ENCODE data around the gene CDX1. TPM values are rescaled to one million over a fixed set of nuclear protein-coding genes. Genes with fewer than 3 reads are reported as not detected.

The CDX1 gene
- total and polyA plus RNA-seq, 2 of the 8 experiments (the other 6 are each of a cell fraction or from before 2014, with no cell fraction given) = not detected

- ChIA-PET POLR2A (ENCODE audit: partially characterized antibody) (interaction anchor here (1.0 kb wide), 1 partner anchor 14 kb away, joined by 3 read pairs; no protein-coding TSS in a partner anchor), CTCF (ENCODE audit: partially characterized antibody) (interaction anchor here (14.5 to 23.7 kb wide), 2 partner anchors 18 to 21 kb away, joined by 206 to 302 read pairs; no protein-coding TSS in a partner anchor)
- no peak overlapping the region for H3K4ac ChIP-seq (replicated peaks; ENCODE audit: insufficient read length, low read depth, low read length)
- no peaks in the 10 kb centered on the region for H3K36me3 ChIP-seq (ENCODE audit: control insufficient read depth in 2 of 4, insufficient read depth in 4 of 4, low read length in 3 of 4)
- H3K18ac ChIP-seq (ENCODE audit: extremely low read depth, low read length) = no peak overlapping the region
- no peak overlapping the region for H4K5ac ChIP-seq (ENCODE audit: insufficient read length, low read depth, low read length)
- H3K79me2 ChIP-seq (ENCODE audit: control insufficient read depth in 1 of 2, insufficient read depth in 2 of 2, low read length in 2 of 2) = no peaks in the 10 kb centered on the region
- H2BK5ac ChIP-seq (ENCODE audit: low read depth, low read length) = no peak overlapping the region
- H2AK5ac ChIP-seq (ENCODE audit: low read depth, low read length) = no peak overlapping the region
- H3K23me2 ChIP-seq (ENCODE audit: low read depth, low read length) = no peaks in the 10 kb centered on the region; the same call in 1 of the 2 replicates
- FAIRE-seq (no peak), DNase-seq (ENCODE audit: low read depth in 1 of 2, low spot score in 2 of 2) (no peak)
- H3K9me3 ChIP-seq (ENCODE audit: insufficient read depth in 2 of 2, low read depth in 1 of 2, low read length in 1 of 2) = no peaks in the 10 kb centered on the region
- no peak overlapping the region for H3K4me2 ChIP-seq (ENCODE audit: insufficient read depth in 1 of 2, low read depth in 2 of 2, low read length in 2 of 2)
- H3K14ac ChIP-seq (ENCODE audit: insufficient read length) = no peak overlapping the region
- no peak overlapping the region for H2AFZ ChIP-seq (ENCODE audit: low read length)
- H3K27ac ChIP-seq (ENCODE audit: low read depth, low read length) = no peak overlapping the region
- no peak overlapping the region for H2BK20ac ChIP-seq (ENCODE audit: low read length)
- H4K20me1 ChIP-seq (replicated peaks in 1 of 2; ENCODE audit: control insufficient read depth in 1 of 2, insufficient read depth in 2 of 2, low read length in 2 of 2) = no peaks in the 10 kb centered on the region
- H3K23ac ChIP-seq (ENCODE audit: insufficient read length) = no peak overlapping the region
- H3K4me1 ChIP-seq (replicated peaks in 1 of 4; ENCODE audit: control insufficient read depth in 3 of 4, insufficient read depth in 4 of 4, low read length in 3 of 4) = no peaks in the 10 kb centered on the region; a peak in 1 of 7 replicates
- H2BK12ac ChIP-seq (ENCODE audit: low read depth, low read length) = no peak overlapping the region
- H3K27me3 ChIP-seq (replicated peaks in 1 of 4; ENCODE audit: control insufficient read depth in 3 of 4, extremely low read depth in 1 of 4, insufficient read depth in 3 of 4, low read length in 3 of 4) = peaks cover 0 to 15% (median 12%) of the 10 kb centered on the region in 4 experiments; a peak in 3 of 7 replicates
- 100% methylated on average over 2 of the region's 5 CpGs; no CpG with 5 or more reads in 1 of the 2 experiments for WGBS, 2 experiments (ENCODE audit: extremely low coverage in 1 of 2, insufficient coverage in 1 of 2, insufficient read length in 1 of 2, insufficient replicate concordance in 2 of 2, low coverage in 1 of 2, low lambda C conversion rate in 2 of 2, missing lambda C conversion rate in 1 of 2)
- no peak overlapping the region for H4K91ac ChIP-seq (replicated peaks; ENCODE audit: insufficient read length, low read length)
- no peaks in the 10 kb centered on the region for H3K79me1 ChIP-seq (ENCODE audit: low read depth, low read length)
- no peak overlapping the region for H2BK15ac ChIP-seq (ENCODE audit: low read length)
- H3K56ac ChIP-seq (replicated peaks; ENCODE audit: insufficient read length, low read depth, low read length) = no peak overlapping the region
- no peak overlapping the region for H4K8ac ChIP-seq (ENCODE audit: extremely low read depth, insufficient read depth, low read length)
- no peak overlapping the region for H3K4me3 ChIP-seq (ENCODE audit: extremely low read depth in 1 of 4, insufficient read depth in 2 of 4, low read depth in 3 of 4, low read length in 4 of 4)
- no peak overlapping the region for H3K9ac ChIP-seq (replicated peaks in 1 of 4; ENCODE audit: extremely low read depth in 1 of 4, low read depth in 3 of 4, low read length in 3 of 4)
- no peak overlapping the region for H2BK120ac ChIP-seq (replicated peaks; ENCODE audit: low read depth, low read length)
- no peak for TF ChIP-seq TCF12 (IDR thresholded peaks at IDR 0.05; ENCODE audit: low read depth, low read length)
- no peak for TF ChIP-seq SIN3A (conservative IDR thresholded peaks at IDR 0.05 in 1 of 2, IDR thresholded peaks at IDR 0.05 in 1 of 2; ENCODE audit: low read depth in 1 of 2, low read length in 2 of 2)
- no peak for TF ChIP-seq ZNF274 (IDR thresholded peaks at IDR 0.05; ENCODE audit: borderline replicate concordance, extremely low read depth, low read length)
- no peak for TF ChIP-seq BRCA1 (IDR thresholded peaks at IDR 0.05; ENCODE audit: low read depth, low read length)
- TF ChIP-seq ATF3 (IDR thresholded peaks at IDR 0.05; ENCODE audit: insufficient read depth, low read depth, low read length) = no peak
- TF ChIP-seq MAFK (IDR thresholded peaks at IDR 0.05; ENCODE audit: low read depth, low read length) = no peak
- TF ChIP-seq ASH2L (IDR thresholded peaks at IDR 0.05; ENCODE audit: low read length) = no peak
- TF ChIP-seq CBX8 (IDR thresholded peaks at IDR 0.05; ENCODE audit: borderline replicate concordance, low read depth, low read length) = no peak
- TF ChIP-seq EP300 (IDR thresholded peaks at IDR 0.05; ENCODE audit: borderline replicate concordance in 1 of 2, low read depth in 2 of 2, low read length in 2 of 2) = no peak
- TF ChIP-seq CBX5 (IDR thresholded peaks at IDR 0.05; ENCODE audit: low read depth, low read length) = no peak
- no peak for TF ChIP-seq KDM1A (IDR thresholded peaks at IDR 0.05; ENCODE audit: borderline replicate concordance, low read length)
- TF ChIP-seq CHD2 (IDR thresholded peaks at IDR 0.05; ENCODE audit: low read length) = no peak
- no peak for TF ChIP-seq TBP (IDR thresholded peaks at IDR 0.05; ENCODE audit: low read depth, low read length)
- TF ChIP-seq KDM4A (IDR thresholded peaks at IDR 0.05; ENCODE audit: low read depth, low read length, severe bottlenecking) = no peak
Measured at GRCh38 chr5:150196514-150196913, 29.9 kb downstream of the CDX1 start.

Measured in H1 (cell line).